NCI-H1105 (cell line): ENCODE data around the gene EIF1AD.
A peak's percentile ranks its signal among the peaks of the same experiment; 100 is the strongest.
"Not testable (repeated sequence)": the region's sequence is repeated elsewhere in the genome, so short reads cannot be mapped to it uniquely, and the experiment has no call there.

ENCODE experiments used
- DNase-seq: peaks from one replicate; lab custom pipeline; 2025; lab: John Stamatoyannopoulos, UW

EIF1AD gene

GRCh38 chr11:65968600-65969482, 33.1 kb downstream of the EIF1AD start:
- no peak for DNase-seq

GRCh38 chr11:65967329-65967934, 34.5 kb downstream of the EIF1AD start:
- no peak for DNase-seq

- no peak for DNase-seq
Observed at GRCh38 chr11:65965986-65966762, 35.8 kb downstream of the EIF1AD start.

GRCh38 chr11:65964906-65965305, 37.1 kb downstream of the EIF1AD start:
- no peak for DNase-seq

DNA sequence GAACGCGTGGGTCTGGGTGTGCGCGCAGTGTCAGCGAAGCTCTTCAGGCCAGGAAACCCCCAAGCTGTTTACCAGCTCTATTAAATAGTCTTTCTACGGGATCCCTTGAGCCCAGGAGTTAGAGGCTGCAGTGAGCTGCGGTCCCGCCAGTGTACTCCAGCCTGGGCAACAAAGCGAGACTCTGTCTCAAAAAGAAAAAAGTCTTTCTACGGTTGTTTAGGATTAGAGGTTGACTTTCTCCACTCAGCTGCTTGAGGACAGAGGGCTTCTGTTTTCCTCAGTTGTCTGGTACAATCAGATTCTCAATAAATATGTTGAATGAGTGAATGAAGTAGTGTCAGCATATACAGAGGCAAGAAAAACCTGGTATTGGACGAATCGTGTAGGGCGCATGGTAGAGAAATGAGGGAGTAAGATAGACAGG, 39.8 kb downstream of the EIF1AD start:
- no peak for DNase-seq

DNA sequence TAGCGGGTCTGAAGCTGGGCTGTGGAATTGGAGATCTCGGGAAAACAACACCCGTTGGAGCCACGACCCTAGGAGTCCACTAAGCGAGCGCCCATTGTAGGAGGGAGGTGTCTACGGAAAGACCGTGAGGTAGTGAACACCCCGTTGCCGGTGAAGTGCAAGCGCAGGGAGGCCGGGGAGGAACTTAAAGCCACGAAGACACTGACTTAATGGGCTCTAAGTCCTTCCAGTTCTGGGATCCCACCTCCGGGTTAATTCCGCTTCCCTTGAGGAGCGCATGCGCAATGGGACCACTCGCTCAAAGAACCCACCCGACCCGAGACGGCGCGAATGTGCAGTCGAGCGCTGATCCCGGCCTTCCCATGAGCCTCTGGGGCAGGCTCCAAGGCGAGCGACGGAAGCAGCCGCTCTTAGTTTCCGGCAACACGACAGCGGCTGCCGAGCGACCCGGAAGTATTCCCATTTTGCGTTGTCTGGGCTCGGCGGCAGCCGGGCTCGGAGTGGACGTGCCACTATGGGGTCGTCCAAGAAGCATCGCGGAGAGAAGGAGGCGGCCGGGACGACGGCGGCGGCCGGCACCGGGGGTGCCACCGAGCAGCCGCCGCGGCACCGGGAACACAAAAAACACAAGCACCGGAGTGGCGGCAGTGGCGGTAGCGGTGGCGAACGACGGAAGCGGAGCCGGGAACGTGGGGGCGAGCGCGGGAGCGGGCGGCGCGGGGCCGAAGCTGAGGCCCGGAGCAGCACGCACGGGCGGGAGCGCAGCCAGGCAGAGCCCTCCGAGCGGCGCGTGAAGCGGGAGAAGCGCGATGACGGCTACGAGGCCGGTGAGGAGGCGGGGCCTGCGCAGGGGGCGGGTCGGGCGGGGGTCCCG, 40.5 kb downstream of the EIF1AD start, which contains the start of gene SART1:
SART1 (plus strand) TSS at position 468 of the 874 bp plus-strand sequence; CDS start at position 515, 47 bp downstream.
- DNase-seq = peak; percentile 98

- DNase-seq = no peak
Observed at GRCh38 chr11:65960824-65961266, 41.1 kb downstream of the EIF1AD start.

DNA sequence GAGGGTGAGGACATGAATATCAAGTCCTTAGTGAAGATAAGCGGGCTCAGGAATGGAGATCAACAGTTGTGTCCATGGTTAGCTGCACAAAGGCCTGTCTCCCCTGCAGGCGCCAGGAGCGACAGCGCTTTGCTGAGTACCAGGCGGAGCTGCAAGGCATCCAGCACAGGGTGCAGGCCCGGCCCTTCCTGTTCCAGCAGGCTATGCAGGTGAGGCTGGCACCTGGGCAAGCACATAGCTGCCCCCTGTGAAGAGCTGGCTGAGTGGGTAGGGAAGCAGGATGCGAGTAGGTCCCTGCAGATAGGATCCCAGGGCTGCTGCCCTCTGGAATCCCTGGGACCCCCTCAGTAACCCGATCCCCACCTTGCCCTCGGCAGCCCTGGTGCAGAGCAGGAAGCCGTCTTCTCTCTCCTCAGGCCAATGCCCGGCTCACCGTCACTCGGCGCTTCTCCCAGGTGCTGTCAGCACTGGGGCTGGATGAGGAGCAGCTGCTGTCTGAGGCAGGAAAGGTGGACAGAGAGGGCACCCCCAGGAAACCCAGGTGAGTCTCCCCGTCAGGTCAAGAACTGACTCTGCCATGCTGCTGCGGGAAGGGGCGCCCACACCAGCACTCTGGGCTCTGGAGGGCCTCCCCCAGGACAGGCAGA, 43.1 kb downstream of the EIF1AD start:
- no peak for DNase-seq

- DNase-seq = no peak
Observed at GRCh38 chr11:65958291-65958690, 43.7 kb downstream of the EIF1AD start.

DNA sequence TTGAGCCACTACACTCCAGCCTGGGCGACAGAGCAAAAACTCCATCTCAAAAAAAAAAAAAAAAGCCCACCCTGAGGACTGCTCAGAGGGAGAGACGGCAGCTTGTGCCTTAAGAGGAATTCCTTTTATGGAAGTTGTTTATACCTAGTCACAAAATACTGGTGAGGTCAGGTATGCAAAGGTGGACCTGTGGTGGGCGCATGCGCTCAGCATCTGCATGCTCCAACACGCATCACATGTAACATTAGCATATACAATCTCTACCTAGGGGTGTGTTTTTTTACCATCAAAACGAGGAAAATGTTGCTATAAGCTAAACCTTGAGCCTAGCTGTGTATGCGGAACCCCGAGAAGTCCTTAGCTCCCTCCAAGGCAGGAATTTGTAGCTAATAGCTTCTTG, 47.2 kb downstream of the EIF1AD start:
- DNase-seq = no peak

DNA sequence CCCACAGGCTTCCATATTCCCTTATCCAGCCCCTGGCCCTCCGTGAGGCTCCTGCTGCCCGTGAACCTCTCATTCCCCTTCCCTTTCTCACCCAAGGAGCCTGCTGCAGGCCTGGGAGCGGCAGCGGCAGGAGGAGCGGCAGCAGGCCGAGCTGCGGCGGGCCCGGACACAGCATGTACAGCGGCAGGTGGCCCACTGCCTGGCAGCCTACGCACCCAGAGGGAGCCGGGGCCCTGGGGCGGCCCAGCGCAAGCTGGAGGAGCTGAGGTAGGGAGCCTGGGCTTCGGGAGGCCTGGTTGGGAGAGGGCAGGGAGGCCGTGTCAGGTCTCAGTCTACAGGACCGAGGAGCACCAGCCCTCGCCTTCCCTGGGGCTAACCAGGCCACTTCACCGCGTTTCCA, 48.5 kb downstream of the EIF1AD start:
- DNase-seq = no peak

- DNase-seq = no peak
Observed at GRCh38 chr11:65952052-65952521, 49.9 kb downstream of the EIF1AD start.

GRCh38 chr11:65951641-65952040, 50.3 kb downstream of the EIF1AD start:
- not testable (repeated sequence) for DNase-seq

- not testable (repeated sequence) for DNase-seq
Observed at GRCh38 chr11:65950711-65951110, 51.2 kb downstream of the EIF1AD start.

GRCh38 chr11:65947603-65948125, 54.3 kb downstream of the EIF1AD start:
- DNase-seq = no peak

- DNase-seq = no peak
Observed at GRCh38 chr11:65947133-65947532, 54.8 kb downstream of the EIF1AD start.

- no peak for DNase-seq
Observed at GRCh38 chr11:65946655-65947054, 55.3 kb downstream of the EIF1AD start.
